Fibroblast of pulmonary artery (primary cell): ENCODE measurements around the gene TREML4.

ENCODE experiments used
- DNase-seq: peaks from one replicate; pipeline ENCODE4 v3.0.0-alpha.2; 2010; ENCODE audit warnings: low read depth
- H3K4me3 ChIP-seq: replicated peaks from 2 replicates; pipeline ENCODE4 v1.5.1; 2011; ENCODE audit warnings: low read depth, mild to moderate bottlenecking, control low read depth, low read length, moderate library complexity
- TF ChIP-seq, protein P1 (sequence below): IDR thresholded peaks from 2 replicates; pipeline ENCODE4 v1.5.1; 2011; ENCODE audit warnings: mild to moderate bottlenecking, control low read depth, low read length, inconsistent platforms; ENCODE audit errors: missing control alignments

The TREML4 gene

GRCh38 chr6:41280381-41281057, 52.4 kb downstream of the TREML4 start:
- H3K4me3 ChIP-seq: no peak overlapping the region
- TF ChIP-seq, protein P1, sequence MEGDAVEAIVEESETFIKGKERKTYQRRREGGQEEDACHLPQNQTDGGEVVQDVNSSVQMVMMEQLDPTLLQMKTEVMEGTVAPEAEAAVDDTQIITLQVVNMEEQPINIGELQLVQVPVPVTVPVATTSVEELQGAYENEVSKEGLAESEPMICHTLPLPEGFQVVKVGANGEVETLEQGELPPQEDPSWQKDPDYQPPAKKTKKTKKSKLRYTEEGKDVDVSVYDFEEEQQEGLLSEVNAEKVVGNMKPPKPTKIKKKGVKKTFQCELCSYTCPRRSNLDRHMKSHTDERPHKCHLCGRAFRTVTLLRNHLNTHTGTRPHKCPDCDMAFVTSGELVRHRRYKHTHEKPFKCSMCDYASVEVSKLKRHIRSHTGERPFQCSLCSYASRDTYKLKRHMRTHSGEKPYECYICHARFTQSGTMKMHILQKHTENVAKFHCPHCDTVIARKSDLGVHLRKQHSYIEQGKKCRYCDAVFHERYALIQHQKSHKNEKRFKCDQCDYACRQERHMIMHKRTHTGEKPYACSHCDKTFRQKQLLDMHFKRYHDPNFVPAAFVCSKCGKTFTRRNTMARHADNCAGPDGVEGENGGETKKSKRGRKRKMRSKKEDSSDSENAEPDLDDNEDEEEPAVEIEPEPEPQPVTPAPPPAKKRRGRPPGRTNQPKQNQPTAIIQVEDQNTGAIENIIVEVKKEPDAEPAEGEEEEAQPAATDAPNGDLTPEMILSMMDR: no peak
- no peak for DNase-seq

- TF ChIP-seq, protein P1: no peak
Measured at GRCh38 chr6:41283600-41283999, 55.5 kb downstream of the TREML4 start.

GRCh38 chr6:41284726-41285125, 56.6 kb downstream of the TREML4 start:
- no peak overlapping the region for H3K4me3 ChIP-seq
- TF ChIP-seq, protein P1: no peak
- peak; percentile 91 for DNase-seq

More at GRCh38 chr6:41283600-41283999, 55.5 kb downstream of the TREML4 start:
- H3K4me3 ChIP-seq: no peak overlapping the region
- DNase-seq: no peak

DNA sequence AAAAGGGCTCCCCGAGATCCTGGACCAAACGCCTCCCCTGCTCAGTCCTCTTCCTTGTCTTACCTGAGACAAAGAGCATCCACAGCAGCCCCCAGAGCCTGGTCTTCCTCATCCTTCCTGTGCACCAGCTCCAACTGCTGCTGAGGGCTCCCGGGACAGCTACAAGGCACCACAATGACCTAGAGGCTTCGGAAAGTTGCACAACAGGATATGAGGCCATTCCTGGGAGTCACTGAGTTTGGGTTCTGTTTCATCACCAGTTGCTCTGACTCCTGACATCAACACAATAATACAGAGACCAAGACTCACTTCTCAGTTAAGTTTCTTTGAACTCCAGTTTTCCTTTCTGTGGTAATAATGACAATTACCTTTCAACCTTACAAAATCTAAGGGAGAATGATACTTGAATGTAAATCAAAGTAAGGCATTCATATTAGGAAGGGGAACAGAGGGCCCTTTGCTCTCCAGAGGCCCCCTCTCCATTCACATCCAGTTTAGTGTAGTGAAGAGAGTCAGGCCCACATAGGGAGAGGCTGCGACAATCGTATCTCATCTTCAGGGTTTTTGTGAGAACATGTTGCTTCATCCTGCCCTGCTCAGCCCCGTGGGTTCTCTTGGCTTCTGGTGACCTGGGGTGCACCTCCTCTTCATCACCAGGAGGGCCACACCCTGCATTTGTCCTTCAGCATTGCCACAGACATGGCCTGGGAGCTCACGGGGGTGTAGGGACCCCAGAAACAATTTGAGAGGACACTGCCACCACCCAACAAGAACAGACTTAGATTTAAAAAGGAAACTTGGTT, 58.6 kb downstream of the TREML4 start, which contains the start of gene TREM1:
TREM1 (minus strand) TSS at position 139 of the 803 bp plus-strand sequence; CDS start at position 112, 27 bp downstream.
- DNase-seq: peak; percentile 96
- H3K4me3 ChIP-seq: no peak within 1 kb of the TSS
- TF ChIP-seq, protein P1: no peak

DNA sequence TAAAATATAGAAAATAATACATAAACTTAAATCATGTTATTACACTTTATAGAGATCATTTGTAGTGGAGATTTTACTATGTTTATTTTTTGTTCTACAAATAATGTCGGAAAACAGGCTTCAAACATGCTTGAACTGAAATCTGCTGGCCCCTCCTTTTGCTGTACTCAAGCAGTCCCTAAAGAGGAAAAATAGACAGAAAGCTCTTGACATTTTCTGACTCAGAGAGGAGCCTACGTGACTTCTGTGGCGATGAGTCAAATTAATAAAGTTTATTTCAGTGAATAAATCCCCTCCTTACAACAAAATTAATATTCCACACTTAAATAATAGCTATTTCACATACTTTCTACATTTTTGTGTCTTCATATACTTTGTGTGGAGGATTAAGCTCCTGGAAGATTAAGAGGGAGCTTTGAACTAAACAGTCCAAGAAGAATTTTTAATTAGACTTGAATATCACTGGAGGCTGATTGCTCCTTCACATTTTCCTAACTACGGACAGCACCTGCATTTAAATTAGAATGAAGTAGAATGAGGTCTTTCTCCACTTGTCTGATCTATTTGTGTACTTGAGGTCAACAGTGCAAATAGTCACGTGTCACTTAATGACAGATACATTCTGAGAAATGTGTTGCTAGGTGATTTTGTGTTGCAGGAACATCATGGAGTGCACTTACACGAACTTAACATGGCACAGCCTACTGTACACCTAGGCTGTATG, 60.0 kb downstream of the TREML4 start:
- no peak overlapping the region for H3K4me3 ChIP-seq
- TF ChIP-seq, protein P1: no peak
- DNase-seq: peak; percentile 35
